ENCODE measurements around the gene POLR1C.
"Not testable (repeated sequence)": the region's sequence is repeated elsewhere in the genome, so short reads cannot be mapped to it uniquely, and the experiment has no call there.

The POLR1C gene, protein sequence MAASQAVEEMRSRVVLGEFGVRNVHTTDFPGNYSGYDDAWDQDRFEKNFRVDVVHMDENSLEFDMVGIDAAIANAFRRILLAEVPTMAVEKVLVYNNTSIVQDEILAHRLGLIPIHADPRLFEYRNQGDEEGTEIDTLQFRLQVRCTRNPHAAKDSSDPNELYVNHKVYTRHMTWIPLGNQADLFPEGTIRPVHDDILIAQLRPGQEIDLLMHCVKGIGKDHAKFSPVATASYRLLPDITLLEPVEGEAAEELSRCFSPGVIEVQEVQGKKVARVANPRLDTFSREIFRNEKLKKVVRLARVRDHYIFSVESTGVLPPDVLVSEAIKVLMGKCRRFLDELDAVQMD

DNA sequence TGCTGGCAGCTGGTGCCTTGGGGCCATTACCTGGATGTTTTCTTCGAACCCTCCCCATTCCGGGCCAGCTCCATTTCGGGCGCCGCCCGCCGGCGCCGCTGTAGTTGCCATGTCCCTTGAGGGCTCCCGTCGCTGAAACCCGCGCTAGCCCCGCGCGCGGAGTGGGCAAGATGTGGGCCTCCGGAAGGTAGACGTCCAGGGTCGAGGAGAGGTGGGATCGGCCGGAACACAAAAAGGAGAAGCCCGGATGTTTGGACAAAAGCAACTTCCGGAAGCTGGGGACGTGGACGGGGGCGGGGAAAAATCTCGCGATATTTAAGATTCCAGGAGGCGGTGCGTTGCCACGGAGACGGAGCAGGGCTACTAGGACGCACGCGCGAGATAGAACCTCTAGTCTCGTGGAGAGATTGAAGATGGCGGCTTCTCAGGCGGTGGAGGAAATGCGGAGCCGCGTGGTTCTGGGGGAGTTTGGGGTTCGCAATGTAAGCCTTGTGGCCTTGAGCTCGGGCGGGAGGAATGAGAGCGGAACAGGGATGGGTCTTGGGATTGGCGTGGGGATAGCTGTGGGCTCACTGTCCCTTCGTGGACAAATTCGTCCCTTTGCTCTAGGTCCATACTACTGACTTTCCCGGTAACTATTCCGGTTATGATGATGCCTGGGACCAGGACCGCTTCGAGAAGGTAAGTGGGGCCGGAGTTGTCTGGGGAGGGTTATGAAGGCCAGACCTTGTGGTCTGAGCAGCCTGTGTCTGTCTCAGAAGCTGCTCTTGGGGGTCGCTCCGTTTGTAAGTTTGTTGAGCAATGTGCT lies at the start of gene POLR1C, which contains the start of gene YIPF3:
POLR1C (plus strand) TSS at position 393 of the 808 bp plus-strand sequence; CDS start at position 414, 21 bp downstream.
YIPF3 (minus strand) TSS at position 230 of the 808 bp plus-strand sequence; CDS start at position 111, 119 bp downstream.
- peak; percentile 56 to 98 (median 95) for DNase-seq

DNA sequence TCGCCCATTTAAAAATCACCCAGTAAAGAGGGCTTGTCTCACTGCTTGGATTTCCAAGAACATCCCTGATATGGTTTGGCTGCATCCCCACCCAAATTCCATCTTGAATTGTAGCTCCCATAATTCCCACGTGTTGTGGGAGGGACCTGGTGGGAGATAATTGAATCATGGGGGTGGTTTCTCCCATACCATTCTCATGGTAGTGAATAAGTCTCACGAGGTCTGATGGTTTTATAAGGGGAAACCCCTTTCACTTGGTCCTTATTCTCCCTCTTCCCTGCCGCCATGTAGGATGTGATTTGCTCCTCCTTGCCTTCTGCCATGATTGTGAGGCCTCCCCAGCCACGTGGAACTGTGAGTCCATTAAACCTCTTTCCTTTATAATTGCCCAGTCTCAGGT lies 49.6 kb upstream of the POLR1C start:
- DNase-seq, result not testable (repeated sequence)

DNA sequence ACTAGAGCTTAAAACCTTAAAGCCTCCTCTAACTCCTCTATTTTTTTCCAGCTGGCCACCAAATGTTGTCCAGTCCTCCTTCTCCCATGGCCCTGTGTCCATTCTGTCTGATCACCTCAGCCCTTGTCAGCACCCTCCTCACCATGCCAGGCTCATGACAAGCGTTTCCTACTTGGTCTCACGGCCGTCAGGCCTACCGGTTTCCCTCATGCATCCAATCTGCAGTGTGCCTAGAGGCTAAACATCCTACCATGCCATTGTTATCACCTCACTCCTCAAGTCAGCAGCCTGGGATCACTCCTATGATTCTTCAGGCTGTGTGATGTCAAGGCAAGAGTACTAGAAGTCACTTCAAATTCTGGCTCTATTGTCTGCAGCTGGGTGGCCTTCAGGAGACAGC lies 49.1 kb upstream of the POLR1C start:
- no peak for DNase-seq

DNA sequence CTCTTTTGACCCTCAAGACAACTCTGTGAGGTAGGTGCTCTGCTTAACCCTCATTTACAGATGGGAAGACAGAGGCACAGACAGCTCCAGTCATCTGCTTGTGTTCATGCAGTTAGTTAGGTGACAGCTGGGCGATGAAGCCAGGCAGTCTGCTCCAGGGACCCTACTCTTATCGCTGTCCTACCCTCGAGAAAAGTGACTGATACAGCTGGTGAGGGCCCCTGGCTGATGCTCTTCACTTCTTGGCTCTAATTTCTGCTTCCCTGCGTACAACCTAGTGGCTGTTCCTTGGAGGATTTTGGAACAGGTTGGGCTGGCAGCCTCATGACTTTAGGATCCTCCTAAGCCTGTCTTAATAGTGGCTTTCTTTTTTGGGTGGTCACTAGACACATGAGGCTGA lies 48.6 kb upstream of the POLR1C start:
- no peak for DNase-seq

- peak in 1 of 56 donors; percentile 3 for DNase-seq
Measured at GRCh38 chr6:43468748-43469681, 47.9 kb upstream of the POLR1C start.

DNA sequence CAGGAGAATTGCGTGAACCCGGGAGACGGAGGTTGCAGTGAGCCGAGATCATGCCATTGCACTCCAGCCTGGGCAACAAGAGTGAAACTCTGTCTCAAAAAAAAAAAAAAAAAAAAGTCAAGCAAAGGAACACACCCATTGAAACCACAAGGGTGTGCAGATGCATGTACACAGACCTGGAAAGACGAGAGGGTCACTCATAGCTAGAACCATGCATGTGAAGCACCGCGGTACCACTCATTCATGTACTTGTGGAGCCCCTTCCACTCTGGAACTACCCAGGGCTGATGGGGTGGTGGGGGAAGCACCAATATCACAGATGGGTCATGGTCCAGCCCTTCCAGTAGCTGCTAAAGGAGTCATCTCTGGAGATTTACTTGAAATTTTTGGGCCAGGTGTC lies 46.9 kb upstream of the POLR1C start:
- no peak for DNase-seq

DNA sequence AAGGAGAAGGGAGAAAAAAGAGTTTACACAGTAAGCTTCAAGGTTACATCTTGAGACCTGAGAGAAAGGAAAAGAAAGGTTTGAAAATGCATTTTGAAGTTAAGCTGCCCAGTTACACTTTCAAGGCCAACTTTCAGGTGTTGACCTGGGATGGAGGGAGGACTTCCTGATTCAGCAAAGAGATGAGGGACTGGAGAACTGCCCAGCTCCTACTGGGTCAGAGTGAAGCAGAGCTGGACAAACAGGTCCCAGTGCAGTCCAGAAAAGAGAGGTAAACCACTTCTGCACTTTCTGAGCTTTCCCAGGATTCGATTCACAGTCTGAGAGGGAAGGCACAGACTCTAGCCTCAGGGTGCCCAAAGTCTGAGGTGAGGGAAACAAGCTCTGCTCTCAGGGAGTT lies 45.5 kb upstream of the POLR1C start:
- DNase-seq, result no peak

DNA sequence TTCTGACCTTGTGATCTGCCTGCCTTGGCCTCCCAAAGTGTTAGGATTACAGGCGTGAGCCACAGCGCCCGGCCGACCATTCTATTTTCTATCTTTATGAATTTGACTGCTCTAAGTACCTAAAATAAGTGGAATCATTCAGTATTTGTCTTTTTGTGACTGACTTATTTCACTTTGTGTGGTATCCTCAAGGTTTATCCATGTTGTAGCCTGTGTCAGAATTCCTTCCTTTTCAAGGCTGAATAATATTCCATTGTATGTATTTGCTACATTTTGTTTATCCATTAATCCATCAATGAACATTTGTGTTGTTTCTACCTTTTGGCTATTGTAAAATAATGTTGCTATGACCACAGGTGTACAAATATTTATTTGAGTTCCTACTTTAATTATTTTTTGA lies 44.4 kb upstream of the POLR1C start:
- DNase-seq, result no peak

DNA sequence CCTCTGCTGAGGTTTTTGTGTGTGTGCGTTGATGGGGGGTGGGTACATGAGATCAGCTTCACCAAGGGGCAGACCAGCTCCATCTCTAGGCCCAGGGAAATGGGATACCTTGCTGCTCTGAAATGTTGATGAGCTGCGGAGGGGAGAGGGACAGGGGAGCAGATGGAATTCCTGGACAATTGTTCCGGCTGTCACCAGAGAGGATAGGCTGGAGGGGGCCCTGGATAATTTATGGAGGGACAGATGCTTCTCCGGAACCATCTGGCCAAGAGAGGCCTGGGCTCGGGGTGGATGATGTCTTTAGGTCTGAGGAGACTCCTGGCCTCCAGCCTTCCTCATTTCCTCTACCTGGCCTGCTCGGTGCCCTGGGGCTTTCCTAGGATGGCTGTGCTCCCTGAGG lies 41.4 kb upstream of the POLR1C start:
- DNase-seq, result no peak

- DNase-seq, result no peak
Measured at GRCh38 chr6:43476746-43477145, 40.1 kb upstream of the POLR1C start.

DNA sequence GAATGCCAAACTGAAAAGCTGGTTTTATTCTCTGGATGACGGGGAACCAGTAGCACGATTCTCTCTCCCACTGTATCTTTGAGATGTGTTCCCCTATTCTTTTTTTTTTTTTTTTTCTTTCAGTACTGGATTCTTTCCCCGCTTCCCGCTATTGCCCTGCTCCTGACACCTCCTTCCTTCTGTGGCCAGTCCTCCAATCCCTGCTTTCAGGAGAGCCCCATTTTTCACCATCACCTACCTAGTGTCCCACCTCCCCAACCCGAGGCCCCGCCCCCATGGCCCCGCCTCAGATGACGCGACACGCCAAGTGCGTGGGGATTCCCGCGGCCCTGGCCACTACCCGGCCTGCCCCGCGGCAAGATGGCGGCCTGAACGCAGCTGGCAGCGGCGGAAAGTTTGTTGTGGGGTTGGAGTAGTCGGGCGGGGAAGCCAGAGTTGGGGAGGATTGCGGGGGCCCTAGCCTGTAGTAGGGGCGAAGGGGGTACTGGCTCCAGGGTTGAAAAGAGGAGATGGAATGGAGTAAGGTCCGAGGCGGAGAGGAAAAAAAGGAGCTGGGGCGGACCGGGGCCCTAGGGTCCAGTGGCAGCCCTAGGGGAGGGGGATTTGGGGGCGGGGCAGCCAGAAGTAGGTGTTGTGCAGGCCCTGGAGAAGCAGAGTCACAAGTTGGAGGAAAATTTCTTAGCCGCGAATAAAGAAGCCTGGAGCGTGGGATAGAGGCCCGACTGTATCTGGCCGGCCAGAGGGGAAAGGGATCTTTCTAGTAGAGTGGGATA lies 39.5 kb upstream of the POLR1C start, which contains the start of gene TJAP1:
TJAP1 (plus strand) TSS at position 336 of the 773 bp plus-strand sequence. CDS start 21,432 bp downstream, outside the sequence.
- DNase-seq, result peak; percentile 34 to 94 (median 84)

DNA sequence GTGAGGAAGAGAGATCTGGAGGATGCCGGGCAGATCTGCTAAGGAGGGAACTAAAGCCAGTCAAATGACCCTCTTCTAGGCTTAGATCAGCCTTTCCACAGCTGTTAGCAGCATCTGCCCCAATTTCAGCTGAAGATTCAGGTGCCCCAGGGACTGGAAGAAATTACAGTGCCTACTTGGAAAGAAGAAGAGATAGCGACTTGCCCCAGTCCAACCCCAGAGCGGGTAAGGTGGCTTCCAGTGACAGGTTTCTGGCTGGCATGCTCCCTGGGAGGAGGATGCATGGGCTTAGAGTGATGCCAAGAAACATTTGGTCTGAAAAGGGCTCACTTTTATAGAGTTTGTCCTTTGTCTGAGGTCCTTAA lies 38.9 kb upstream of the POLR1C start:
- DNase-seq, result no peak

DNA sequence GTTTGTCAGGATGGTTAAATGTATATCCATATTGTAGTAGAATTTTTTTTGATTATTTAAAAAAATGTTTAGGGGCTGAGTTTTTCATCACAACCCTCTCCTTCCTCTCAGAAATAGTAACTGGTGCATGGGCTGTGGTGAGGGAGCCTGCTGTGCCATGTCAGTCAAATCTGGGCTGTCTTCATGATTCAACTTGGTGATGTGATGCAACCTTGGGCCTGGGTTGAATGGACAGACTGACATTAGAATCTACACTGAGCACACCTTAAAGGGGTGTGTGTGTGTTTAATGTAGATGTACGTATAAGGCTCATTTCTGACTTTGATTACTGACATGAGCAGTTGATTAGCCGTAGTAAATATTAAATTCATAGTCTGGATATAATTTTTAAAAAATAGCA lies 35.8 kb upstream of the POLR1C start:
- no peak for DNase-seq

GRCh38 chr6:43481591-43482236 lies 35.2 kb upstream of the POLR1C start:
- no peak for DNase-seq

DNA sequence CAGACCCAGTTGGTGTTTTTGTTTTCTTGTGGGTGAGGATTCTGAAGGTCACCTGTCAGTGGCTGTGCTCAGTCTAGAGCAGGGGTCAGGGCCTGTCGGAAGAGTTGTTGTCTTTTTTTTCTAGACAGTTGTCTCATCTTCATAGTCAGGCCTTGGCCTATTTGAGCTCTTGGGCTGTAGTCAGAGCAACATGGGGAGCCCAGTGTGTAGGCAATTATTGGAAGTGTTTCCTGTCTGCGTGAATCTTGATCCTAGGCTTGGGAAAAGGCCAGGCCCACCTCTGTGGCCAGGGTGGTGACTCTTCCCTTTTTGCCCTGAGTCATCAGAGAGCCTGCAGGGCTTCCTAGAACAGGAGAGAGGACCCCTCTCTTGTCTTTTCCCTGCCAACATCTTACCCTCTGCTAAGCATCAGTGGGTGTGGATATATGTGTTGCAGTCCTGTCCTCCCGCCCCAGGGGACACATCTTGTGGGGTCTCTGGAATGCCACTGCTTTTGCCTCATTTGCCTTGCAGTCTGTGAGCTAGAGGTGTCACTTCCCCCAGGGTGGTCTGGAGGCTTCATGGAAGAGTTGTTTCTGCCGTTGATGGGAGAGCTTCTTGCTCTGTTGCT lies 28.1 kb upstream of the POLR1C start:
- DNase-seq, result no peak

DNA sequence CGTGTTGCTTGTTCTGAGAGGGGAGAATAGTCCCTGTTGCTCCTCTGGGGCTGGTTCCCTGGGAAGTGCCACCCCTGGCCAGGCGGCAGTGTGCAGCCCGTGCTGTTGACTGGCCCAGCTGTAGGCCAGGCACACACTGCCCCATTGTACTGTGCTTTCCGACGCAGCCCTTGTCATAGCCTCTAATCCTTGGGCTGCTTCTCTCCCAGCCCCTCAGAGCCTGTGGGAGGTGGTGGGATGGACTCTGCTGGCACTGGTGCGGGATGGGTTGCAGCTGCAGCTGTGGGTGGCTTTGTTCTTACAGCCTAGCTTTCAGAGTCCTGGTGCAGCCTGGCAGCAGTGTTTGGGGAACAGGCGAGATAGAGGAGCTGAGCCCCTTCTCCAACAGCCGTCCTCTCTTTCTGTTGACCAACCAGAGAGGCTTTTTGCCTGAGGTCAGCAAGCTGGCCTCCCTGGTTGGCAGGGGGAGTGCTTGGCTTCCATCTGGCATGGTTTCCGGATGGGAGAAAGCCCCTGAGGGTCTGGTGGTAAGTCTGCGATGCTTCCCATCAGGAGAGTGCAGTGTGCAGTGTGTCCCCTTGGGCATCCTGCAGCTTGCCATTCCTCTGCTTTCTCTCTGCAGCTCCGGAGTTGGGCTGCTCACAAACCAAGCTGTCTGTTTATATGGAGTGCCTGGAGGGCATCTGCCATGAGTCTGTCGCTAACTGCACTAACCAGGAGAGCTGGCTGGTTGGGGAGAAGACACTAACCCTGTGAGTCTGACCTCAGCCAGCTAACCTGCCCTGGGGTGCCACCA lies 27.4 kb upstream of the POLR1C start:
- DNase-seq, result peak in 54 of 56 donors; percentile 36 to 98 (median 90)

DNA sequence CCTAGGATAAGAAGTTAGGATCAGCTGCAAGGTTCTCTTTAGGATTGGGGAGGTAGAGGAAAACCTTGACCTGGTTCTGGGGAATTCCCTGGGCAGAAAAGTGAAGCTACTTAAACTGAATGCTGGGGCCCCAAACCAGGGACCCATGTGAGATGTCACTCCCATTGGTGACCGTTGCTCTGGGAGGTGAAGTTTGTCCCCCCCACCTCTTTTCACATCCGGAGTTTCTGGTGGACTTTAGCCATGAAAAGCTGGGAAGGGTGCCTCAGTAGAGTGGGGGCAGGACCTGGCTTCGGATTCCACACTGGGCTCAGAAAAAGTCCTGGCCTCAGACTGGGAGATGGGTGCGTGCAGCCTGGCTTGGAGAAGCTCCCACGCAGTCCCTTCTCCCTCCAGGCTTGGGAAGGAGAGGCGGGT lies 26.4 kb upstream of the POLR1C start:
- DNase-seq, result peak in 11 of 56 donors; percentile 16 to 62 (median 36)

All from amygdala (tissue), 56 donors.